MM.1S (cell line): Measurements from ENCODE around the gene FRMD4B.

ENCODE experiments used
- DNase-seq: peaks from one replicate; pipeline ENCODE4 v3.0.0-alpha.2; 2015
- H2AFZ ChIP-seq: fragments of 300-600 bp; sonication (generic); 2 replicates; pipeline ENCODE4 v1.6.0; 2016; ENCODE audit warnings: antibody characterized with exemption, low read length
- H3F3A ChIP-seq: fragments of 300-600 bp; sonication (generic); 2 replicates; pipeline ENCODE4 v1.6.1; 2016; ENCODE audit warnings: mild to moderate bottlenecking, antibody characterized with exemption, low read length, moderate library complexity, mixed read lengths; ENCODE audit not compliant: insufficient read depth
- H3K27ac ChIP-seq: fragments of 300-600 bp; sonication (generic); 2 replicates; pipeline ENCODE4 v1.5.1; 2016; ENCODE audit warnings: mild to moderate bottlenecking, low read length
- H3K27me3 ChIP-seq: fragments of 300-600 bp; sonication (generic); replicated peaks from 2 replicates; pipeline ENCODE4 v1.6.0; 2016; ENCODE audit warnings: low read length; ENCODE audit not compliant: insufficient read depth
- H3K36me3 ChIP-seq: fragments of 300-600 bp; sonication (generic); replicated peaks from 2 replicates; pipeline ENCODE4 v1.6.1; 2016; ENCODE audit warnings: mild to moderate bottlenecking, low read length, mixed read lengths; ENCODE audit not compliant: insufficient read depth
- H3K4me1 ChIP-seq: fragments of 300-600 bp; sonication (generic); 2 replicates; pipeline ENCODE4 v1.6.1; 2016; ENCODE audit warnings: low read length, mixed read lengths
- H3K4me2 ChIP-seq: fragments of 300-600 bp; sonication (generic); 2 replicates; pipeline ENCODE4 v1.6.0; 2016; ENCODE audit warnings: low read depth, low read length
- H3K4me3 ChIP-seq: fragments of 300-600 bp; sonication (generic); 2 replicates; pipeline ENCODE4 v1.5.1; 2016; ENCODE audit warnings: low read length, mixed read lengths
- H3K79me2 ChIP-seq: fragments of 300-600 bp; sonication (generic); 2 replicates; pipeline ENCODE4 v1.6.1; 2016; ENCODE audit warnings: mixed run types, low read length, mixed read lengths
- H3K9ac ChIP-seq: fragments of 300-600 bp; sonication (generic); 2 replicates; pipeline ENCODE4 v1.6.1; 2016; ENCODE audit warnings: low read length, mixed read lengths
- H3K9me2 ChIP-seq: fragments of 300-600 bp; sonication (generic); replicated peaks from 2 replicates; pipeline ENCODE4 v1.6.1; 2016; ENCODE audit warnings: mild to moderate bottlenecking, low read length, mixed read lengths; ENCODE audit not compliant: insufficient read depth
- H3K9me3 ChIP-seq: fragments of 300-600 bp; sonication (generic); replicated peaks from 2 replicates; pipeline ENCODE4 v1.6.1; 2016; ENCODE audit warnings: mild to moderate bottlenecking, low read length, mixed read lengths; ENCODE audit not compliant: insufficient read depth
- H4K20me1 ChIP-seq: fragments of 300-600 bp; sonication (generic); 2 replicates; pipeline ENCODE4 v1.6.1; 2016; ENCODE audit warnings: mild to moderate bottlenecking, low read length, moderate library complexity, mixed read lengths; ENCODE audit not compliant: insufficient read depth
- CTCF ChIP-seq: fragments of 300-600 bp; sonication (generic); IDR thresholded peaks from 2 replicates; pipeline ENCODE4 v1.5.1; 2016; ENCODE audit warnings: antibody characterized with exemption, low read length, mixed read lengths
- EZH2 ChIP-seq: fragments of 300-600 bp; sonication (generic); optimal IDR thresholded peaks from 2 replicates; pipeline ENCODE3; 2017; ENCODE audit warnings: low read depth, mild to moderate bottlenecking, antibody characterized with exemption, low read length, mixed read lengths
- EZH2phosphoT487 ChIP-seq: fragments of 300-600 bp; sonication (generic); IDR thresholded peaks from 2 replicates; pipeline ENCODE4 v1.6.1; 2018; ENCODE audit warnings: antibody characterized with exemption, low read length

FRMD4B gene

GRCh38 chr3:69197922-69198530 is 187.9 kb downstream of the FRMD4B start:
- H3K36me3 ChIP-seq: no peaks in the 10 kb centered on the region
- DNase-seq: no peak

GRCh38 chr3:69197455-69197854 is 188.4 kb downstream of the FRMD4B start:
- no peak overlapping the region for H3K4me3 ChIP-seq
- no peaks in the 10 kb centered on the region for H3K9me2 ChIP-seq
- no peak overlapping the region for H3K4me2 ChIP-seq
- no peak overlapping the region for H3K9ac ChIP-seq
- H3K27me3 ChIP-seq: no peaks in the 10 kb centered on the region
- H2AFZ ChIP-seq: no peak overlapping the region
- 0 out of 2 replicates have a peak, but pooled peaks cover 5% of the 10 kb centered on the region for H3K4me1 ChIP-seq
- no peak overlapping the region for H3K27ac ChIP-seq
- no peaks in the 10 kb centered on the region for H3K9me3 ChIP-seq
- no peaks in the 10 kb centered on the region for H3F3A ChIP-seq
- DNase-seq: no peak
- H3K36me3 ChIP-seq: no peaks in the 10 kb centered on the region
- TF ChIP-seq EZH2phosphoT487 (no peak), EZH2 (no peak), CTCF (no peak)
- no peaks in the 10 kb centered on the region for H3K79me2 ChIP-seq
- no peaks in the 10 kb centered on the region for H4K20me1 ChIP-seq

More at GRCh38 chr3:69197922-69198530, 187.9 kb downstream of the FRMD4B start:
- Histone ChIP-seq H3K9me3 (no peaks in the 10 kb centered on the region), H3F3A (no peaks in the 10 kb centered on the region), H3K79me2 (no peaks in the 10 kb centered on the region), H3K27me3 (no peaks in the 10 kb centered on the region), H3K4me1 (0 out of 2 replicates have a peak, but pooled peaks cover 5% of the 10 kb centered on the region), H3K9ac (no peak overlapping the region), H3K9me2 (no peaks in the 10 kb centered on the region), H4K20me1 (no peaks in the 10 kb centered on the region), H3K4me3 (no peak overlapping the region), H3K27ac (no peak overlapping the region), H2AFZ (no peak overlapping the region), H3K4me2 (no peak overlapping the region)
- TF ChIP-seq CTCF (no peak), EZH2phosphoT487 (no peak), EZH2 (no peak)

- Histone ChIP-seq H3F3A (no peaks in the 10 kb centered on the region), H3K9me2 (no peaks in the 10 kb centered on the region), H3K27ac (no peak overlapping the region), H3K27me3 (no peaks in the 10 kb centered on the region), H4K20me1 (no peaks in the 10 kb centered on the region), H3K4me3 (no peak overlapping the region), H3K9me3 (no peaks in the 10 kb centered on the region), H3K4me1 (0 out of 2 replicates have a peak, but pooled peaks cover 5% of the 10 kb centered on the region), H3K4me2 (no peak overlapping the region), H3K9ac (no peak overlapping the region), H2AFZ (no peak overlapping the region), H3K36me3 (no peaks in the 10 kb centered on the region), H3K79me2 (no peaks in the 10 kb centered on the region)
- no peak for TF ChIP-seq CTCF
- TF ChIP-seq EZH2phosphoT487: no peak
- TF ChIP-seq EZH2: no peak
- no peak for DNase-seq
These were observed 189.0 kb downstream of the FRMD4B start for GRCh38 chr3:69196876-69197275.
